ENCODE data around the gene CENPW.

DNA sequence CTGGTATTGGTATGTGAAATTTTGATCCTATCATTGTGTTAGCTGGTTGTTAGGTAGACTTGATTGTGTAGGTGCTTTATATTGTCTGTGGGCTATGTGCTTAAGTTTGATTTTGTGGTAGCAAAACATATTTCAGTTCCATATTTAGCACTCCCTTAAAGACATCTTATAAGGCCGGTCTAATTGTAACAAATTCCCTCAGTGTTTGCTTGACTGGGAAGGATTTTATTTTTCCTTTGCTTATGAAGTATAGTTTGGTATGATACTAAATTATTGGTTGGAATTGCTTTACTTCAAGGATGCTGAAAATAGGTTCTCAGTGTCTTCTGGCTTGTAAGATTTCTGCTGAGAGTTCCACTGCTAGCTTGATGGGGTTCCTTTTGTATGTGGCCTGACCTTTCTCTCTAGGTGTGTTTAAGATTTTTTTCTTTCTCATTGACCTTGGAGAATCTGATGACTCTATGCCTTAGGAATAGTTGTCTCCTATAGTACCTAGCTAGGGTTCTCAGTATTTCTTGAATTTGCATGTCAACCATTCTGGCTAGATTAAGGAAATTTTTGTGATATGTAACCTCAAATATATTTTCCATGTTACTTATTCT is 20.1 kb downstream of the CENPW start:
- TF ChIP-seq POLR2AphosphoS5 (IDR thresholded peaks at IDR 0.05; ENCODE audit: low read depth, low read length) (no peak), POLR2A (IDR thresholded peaks at IDR 0.05; ENCODE audit: low read depth, low read length) (no peak), TAF1 (IDR thresholded peaks at IDR 0.05; ENCODE audit: low read depth, low read length) (no peak), SPI1 (IDR thresholded peaks at IDR 0.05; ENCODE audit: low read depth, low read length) (no peak), POU2F2 (IDR thresholded peaks at IDR 0.05; ENCODE audit: low read depth, low read length) (no peak)

All from GM12891 (cell line).